ENCODE measurements around the gene ARHGDIA. TPM values are rescaled to one million over a fixed set of nuclear protein-coding genes. Genes with fewer than 3 reads are reported as not detected.

The ARHGDIA gene
- total RNA-seq, 1 donor from 2014 or later, result 161 TPM

GRCh38 chr17:81906476-81907218 lies 35.5 kb upstream of the ARHGDIA start:
- no peak for DNase-seq (ENCODE audit: low read depth)

- no peak for DNase-seq (ENCODE audit: low read depth)
These were observed 34.9 kb upstream of the ARHGDIA start for GRCh38 chr17:81905993-81906392.

- DNase-seq (ENCODE audit: low read depth), result no peak
These were observed 34.3 kb upstream of the ARHGDIA start for GRCh38 chr17:81905424-81905875.

- DNase-seq (ENCODE audit: low read depth), result no peak
These were observed 33.7 kb upstream of the ARHGDIA start for GRCh38 chr17:81904600-81905423.

- no peak for DNase-seq (ENCODE audit: low read depth)
These were observed 32.9 kb upstream of the ARHGDIA start for GRCh38 chr17:81903896-81904599.

- DNase-seq (ENCODE audit: low read depth), result no peak
These were observed 32.3 kb upstream of the ARHGDIA start for GRCh38 chr17:81903415-81903831.

GRCh38 chr17:81902653-81903414 lies 31.7 kb upstream of the ARHGDIA start:
- no peak for DNase-seq (ENCODE audit: low read depth)

GRCh38 chr17:81902023-81902652 lies 31.0 kb upstream of the ARHGDIA start, which contains the start of gene NPB:
TSS of gene NPB (plus strand) at chr17:81902238. CDS start at chr17:81902278, 40 bp downstream.
- DNase-seq (ENCODE audit: low read depth), result peak; percentile 24

GRCh38 chr17:81901167-81902022 lies 30.3 kb upstream of the ARHGDIA start:
- no peak for DNase-seq (ENCODE audit: low read depth)

GRCh38 chr17:81900181-81900820 lies 29.2 kb upstream of the ARHGDIA start:
- no peak for DNase-seq (ENCODE audit: low read depth)

- DNase-seq (ENCODE audit: low read depth), result no peak
These were observed 28.5 kb upstream of the ARHGDIA start for GRCh38 chr17:81899514-81900166.

GRCh38 chr17:81898885-81899284 lies 27.7 kb upstream of the ARHGDIA start:
- DNase-seq (ENCODE audit: low read depth), result no peak

GRCh38 chr17:81898029-81898866 lies 27.1 kb upstream of the ARHGDIA start:
- peak; percentile 76 for DNase-seq (ENCODE audit: low read depth)

GRCh38 chr17:81895400-81895799 lies 24.3 kb upstream of the ARHGDIA start:
- no peak for DNase-seq (ENCODE audit: low read depth)

- no peak for DNase-seq (ENCODE audit: low read depth)
These were observed 20.1 kb upstream of the ARHGDIA start for GRCh38 chr17:81891303-81891552.

- peak; percentile 24 for DNase-seq (ENCODE audit: low read depth)
These were observed 19.5 kb upstream of the ARHGDIA start for GRCh38 chr17:81890447-81891302.

GRCh38 chr17:81889602-81890001 lies 18.5 kb upstream of the ARHGDIA start:
- no peak for DNase-seq (ENCODE audit: low read depth)

Data from myocyte (in vitro differentiated cells).